ENCODE data around the gene PARD3. TPM values are rescaled to one million over a fixed set of nuclear protein-coding genes. Genes with fewer than 3 reads are reported as not detected.

The PARD3 gene
- total RNA-seq, 1 donor from 2014 or later = 35.4 TPM

DNA sequence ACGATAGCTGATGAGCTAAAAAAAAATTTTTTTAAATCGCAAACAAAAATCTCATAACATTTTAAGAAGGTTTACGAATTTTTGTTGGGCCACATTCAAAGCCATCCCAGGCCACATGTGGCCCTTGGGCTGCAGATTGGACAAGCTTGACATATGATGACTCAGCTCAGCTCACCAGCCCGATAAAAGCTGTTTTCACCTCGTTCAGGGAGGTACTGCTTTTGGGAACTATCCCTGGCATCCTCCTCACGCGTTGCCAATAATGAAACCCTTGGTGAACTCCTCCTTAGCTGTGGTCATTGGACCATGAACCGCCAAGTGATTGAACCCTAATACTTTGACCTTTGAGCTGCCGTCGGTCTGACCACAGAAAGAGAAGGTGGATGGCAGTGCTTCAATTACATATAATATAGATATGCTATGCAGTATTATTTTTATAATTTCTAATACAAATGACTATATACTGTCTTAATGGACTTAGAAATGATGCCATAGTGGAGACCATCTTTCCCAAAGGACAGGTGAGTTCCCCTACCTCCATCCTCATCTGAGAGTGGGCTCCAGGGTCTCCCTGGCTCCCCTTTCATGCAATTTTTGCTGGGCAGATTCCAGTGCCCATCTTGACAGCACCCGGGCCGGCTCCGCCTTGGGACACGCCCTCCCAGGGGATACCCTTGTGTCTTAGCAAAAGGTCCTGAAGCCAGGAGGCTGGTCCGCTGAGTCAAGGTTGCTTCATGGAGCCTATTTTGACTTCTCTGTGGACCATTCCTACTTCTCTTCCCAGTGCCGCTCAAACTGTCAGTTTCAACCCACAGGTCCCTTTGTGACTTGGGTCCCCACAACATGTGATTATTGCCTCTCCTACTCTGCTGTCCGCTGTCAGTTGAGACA lies 707.2 kb downstream of the PARD3 start:
- peaks cover 4% of the 10 kb centered on the region for H3K4me1 ChIP-seq (ENCODE audit: insufficient read depth, low read length)
- H3K27ac Mint-ChIP-seq (ENCODE audit: unreplicated experiment) = no peak overlapping the region
- FAIRE-seq = no peak

DNA sequence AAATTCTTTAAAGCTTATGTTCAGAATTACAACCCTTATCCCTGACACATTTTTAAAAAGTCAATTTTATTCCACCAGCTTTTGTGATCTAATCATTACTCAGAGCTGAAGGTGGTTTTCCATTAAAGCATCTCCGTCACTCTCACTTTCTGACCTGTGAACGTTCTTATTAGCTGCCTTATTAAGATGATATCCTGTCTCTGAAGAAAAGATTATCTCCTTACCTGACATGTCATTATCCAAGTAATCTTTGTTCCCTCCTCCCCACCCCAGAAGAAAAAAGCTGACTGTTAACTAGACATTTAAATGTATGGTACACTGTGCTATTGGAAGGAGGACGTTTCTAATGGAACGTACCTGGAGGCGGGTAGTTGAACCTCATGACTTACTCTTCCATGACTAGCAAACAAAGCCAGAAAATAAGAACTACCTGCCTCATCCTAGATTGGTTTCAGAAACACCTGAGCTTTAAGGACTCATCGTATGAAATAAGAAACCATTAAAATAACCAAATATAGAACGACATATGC lies 708.7 kb downstream of the PARD3 start:
- Histone ChIP-seq H3K4me2 (ENCODE audit: low read length) (no peak overlapping the region), H3K27me3 (ENCODE audit: insufficient read depth, low read length) (no peaks in the 10 kb centered on the region), H4K20me1 (ENCODE audit: insufficient read depth, low read length) (no peaks in the 10 kb centered on the region), H2AFZ (ENCODE audit: low read depth, low read length) (no peak overlapping the region), H3K36me3 (ENCODE audit: insufficient read depth, low read length) (no peaks in the 10 kb centered on the region), H3K9ac (ENCODE audit: low read length) (no peak overlapping the region), H3K4me3 (ENCODE audit: insufficient read depth, low read depth, low read length) (no peak overlapping the region), H3K79me2 (ENCODE audit: insufficient read depth, low read length) (no peaks in the 10 kb centered on the region), H3K4me1 (ENCODE audit: insufficient read depth, low read length) (peaks cover 4% of the 10 kb centered on the region), H3K9me3 (ENCODE audit: insufficient read depth, low read depth, low read length) (no peaks in the 10 kb centered on the region), H3K27ac (ENCODE audit: low read depth, low read length) (no peak overlapping the region)
- Mint-ChIP-seq H3K4me1 (ENCODE audit: low read depth, unreplicated experiment) (peaks cover 5% of the 10 kb centered on the region), H3K27ac (ENCODE audit: unreplicated experiment) (no peak overlapping the region), H3K27me3 (ENCODE audit: low read depth, unreplicated experiment) (no peaks in the 10 kb centered on the region), H3K9me3 (ENCODE audit: unreplicated experiment) (no peaks in the 10 kb centered on the region), H3K36me3 (ENCODE audit: low read depth, unreplicated experiment) (peaks cover 4% of the 10 kb centered on the region), H3K4me3 (ENCODE audit: unreplicated experiment) (no peak overlapping the region)
- TF ChIP-seq CTCF (IDR thresholded peaks at IDR 0.05; ENCODE audit: insufficient read depth, low read depth, low read length) (no peak), EZH2 (IDR thresholded peaks at IDR 0.05; ENCODE audit: insufficient read depth, low read length) (no peak)
- DNase-seq (ENCODE audit: low read depth) (no peak), FAIRE-seq (no peak)

More for the DNA sequence above, 707.2 kb downstream of the PARD3 start:
- Histone ChIP-seq H3K79me2 (ENCODE audit: insufficient read depth, low read length) (no peaks in the 10 kb centered on the region), H3K9ac (ENCODE audit: low read length) (no peak overlapping the region), H2AFZ (ENCODE audit: low read depth, low read length) (no peak overlapping the region), H3K9me3 (ENCODE audit: insufficient read depth, low read depth, low read length) (no peaks in the 10 kb centered on the region), H4K20me1 (ENCODE audit: insufficient read depth, low read length) (no peaks in the 10 kb centered on the region), H3K36me3 (ENCODE audit: insufficient read depth, low read length) (no peaks in the 10 kb centered on the region), H3K27ac (ENCODE audit: low read depth, low read length) (no peak overlapping the region), H3K27me3 (ENCODE audit: insufficient read depth, low read length) (no peaks in the 10 kb centered on the region), H3K4me3 (ENCODE audit: insufficient read depth, low read depth, low read length) (no peak overlapping the region), H3K4me2 (ENCODE audit: low read length) (no peak overlapping the region)
- peaks cover 5% of the 10 kb centered on the region for H3K4me1 Mint-ChIP-seq (ENCODE audit: low read depth, unreplicated experiment)
- DNase-seq (ENCODE audit: low read depth) = no peak
- H3K27me3 Mint-ChIP-seq (ENCODE audit: low read depth, unreplicated experiment) = no peaks in the 10 kb centered on the region
- peaks cover 4% of the 10 kb centered on the region for H3K36me3 Mint-ChIP-seq (ENCODE audit: low read depth, unreplicated experiment)
- H3K9me3 Mint-ChIP-seq (ENCODE audit: unreplicated experiment) = no peaks in the 10 kb centered on the region
- no peak overlapping the region for H3K4me3 Mint-ChIP-seq (ENCODE audit: unreplicated experiment)
- TF ChIP-seq EZH2 (IDR thresholded peaks at IDR 0.05; ENCODE audit: insufficient read depth, low read length) (no peak), CTCF (IDR thresholded peaks at IDR 0.05; ENCODE audit: insufficient read depth, low read depth, low read length) (no peak)

Data from astrocyte (in vitro differentiated cells and primary cell).